IMR-90 (cell line): ENCODE data around the gene TBC1D4.

Source experiments
- CEBPB ChIP-seq: IDR thresholded peaks from 2 replicates; pipeline ENCODE4 v1.6.1; 2012; ENCODE audit warnings: low read depth, low read length, improper control_type of control experiment
- CHD1 ChIP-seq: IDR thresholded peaks from 2 replicates; pipeline ENCODE4 v1.6.1; 2012; ENCODE audit warnings: low read depth, low read length, improper control_type of control experiment
- MXI1 ChIP-seq: IDR thresholded peaks from 2 replicates; pipeline ENCODE4 v1.6.1; 2012; ENCODE audit warnings: low read depth, mild to moderate bottlenecking, low read length, moderate library complexity, borderline replicate concordance
- POLR2A ChIP-seq: IDR thresholded peaks from 2 replicates; pipeline ENCODE4 v1.6.1; 2012; ENCODE audit warnings: mild to moderate bottlenecking, low read depth, low read length
- TF ChIP-seq, protein P1 (sequence below): conservative IDR thresholded peaks from 2 replicates; pipeline ENCODE4 v1.5.1; 2012; ENCODE audit warnings: mild to moderate bottlenecking, low read depth, low read length, improper control_type of control experiment
- TF ChIP-seq, protein P2 (sequence below): fragments of 150-350 bp; IDR thresholded peaks from 2 replicates; pipeline ENCODE4 v1.6.1; 2016; ENCODE audit warnings: low read depth, mild to moderate bottlenecking, low read length, moderate library complexity, borderline replicate concordance

DNA sequence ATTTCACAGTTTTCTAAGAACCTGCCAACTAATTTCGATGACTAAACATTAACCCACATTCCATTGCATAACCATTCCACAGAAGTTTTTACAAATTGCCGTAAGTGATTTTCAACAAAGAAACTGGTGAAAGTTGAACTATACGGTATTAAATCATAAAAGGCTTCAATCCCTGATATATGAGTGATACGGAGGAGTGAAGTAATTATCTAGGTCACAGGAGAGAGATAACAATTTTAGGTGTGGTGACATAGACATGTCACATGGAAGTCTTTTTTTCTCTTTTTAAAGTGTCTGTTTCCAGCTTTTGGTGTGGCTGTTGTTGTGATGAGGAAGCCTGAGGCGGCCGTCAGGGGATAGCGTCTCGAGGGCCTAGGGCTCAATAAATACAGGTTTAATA lies 29.4 kb downstream of the TBC1D4 start:
- TF ChIP-seq POLR2A (no peak), CEBPB (no peak), MXI1 (no peak), CHD1 (no peak)
- TF ChIP-seq, protein P1, sequence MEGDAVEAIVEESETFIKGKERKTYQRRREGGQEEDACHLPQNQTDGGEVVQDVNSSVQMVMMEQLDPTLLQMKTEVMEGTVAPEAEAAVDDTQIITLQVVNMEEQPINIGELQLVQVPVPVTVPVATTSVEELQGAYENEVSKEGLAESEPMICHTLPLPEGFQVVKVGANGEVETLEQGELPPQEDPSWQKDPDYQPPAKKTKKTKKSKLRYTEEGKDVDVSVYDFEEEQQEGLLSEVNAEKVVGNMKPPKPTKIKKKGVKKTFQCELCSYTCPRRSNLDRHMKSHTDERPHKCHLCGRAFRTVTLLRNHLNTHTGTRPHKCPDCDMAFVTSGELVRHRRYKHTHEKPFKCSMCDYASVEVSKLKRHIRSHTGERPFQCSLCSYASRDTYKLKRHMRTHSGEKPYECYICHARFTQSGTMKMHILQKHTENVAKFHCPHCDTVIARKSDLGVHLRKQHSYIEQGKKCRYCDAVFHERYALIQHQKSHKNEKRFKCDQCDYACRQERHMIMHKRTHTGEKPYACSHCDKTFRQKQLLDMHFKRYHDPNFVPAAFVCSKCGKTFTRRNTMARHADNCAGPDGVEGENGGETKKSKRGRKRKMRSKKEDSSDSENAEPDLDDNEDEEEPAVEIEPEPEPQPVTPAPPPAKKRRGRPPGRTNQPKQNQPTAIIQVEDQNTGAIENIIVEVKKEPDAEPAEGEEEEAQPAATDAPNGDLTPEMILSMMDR = no peak
- TF ChIP-seq, protein P2, sequence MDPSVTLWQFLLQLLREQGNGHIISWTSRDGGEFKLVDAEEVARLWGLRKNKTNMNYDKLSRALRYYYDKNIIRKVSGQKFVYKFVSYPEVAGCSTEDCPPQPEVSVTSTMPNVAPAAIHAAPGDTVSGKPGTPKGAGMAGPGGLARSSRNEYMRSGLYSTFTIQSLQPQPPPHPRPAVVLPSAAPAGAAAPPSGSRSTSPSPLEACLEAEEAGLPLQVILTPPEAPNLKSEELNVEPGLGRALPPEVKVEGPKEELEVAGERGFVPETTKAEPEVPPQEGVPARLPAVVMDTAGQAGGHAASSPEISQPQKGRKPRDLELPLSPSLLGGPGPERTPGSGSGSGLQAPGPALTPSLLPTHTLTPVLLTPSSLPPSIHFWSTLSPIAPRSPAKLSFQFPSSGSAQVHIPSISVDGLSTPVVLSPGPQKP = no peak
